Effector memory CD4-positive, alpha-beta T cell (primary cell): ENCODE results near the gene CORO2A.

Experiments
- DNase-seq, 3 donors: peaks; one replicate each; pipeline ENCODE4 v3.0.0-alpha.2; 2020
- H3K27ac ChIP-seq: 2 replicates; pipeline ENCODE4 v1.7.0; 2013; ENCODE audit warnings: mild to moderate bottlenecking, low read length, moderate library complexity; ENCODE audit not compliant: insufficient read depth, poor library complexity, severe bottlenecking
- H3K27me3 ChIP-seq: replicated peaks from 2 replicates; pipeline ENCODE4 v1.7.0; 2013; ENCODE audit warnings: mild to moderate bottlenecking, low read length; ENCODE audit not compliant: insufficient read depth, control insufficient read depth, poor library complexity, severe bottlenecking
- H3K36me3 ChIP-seq: 2 replicates; pipeline ENCODE4 v1.7.0; 2013; ENCODE audit warnings: mild to moderate bottlenecking, low read length, moderate library complexity; ENCODE audit not compliant: control insufficient read depth, insufficient read depth
- H3K4me1 ChIP-seq: 2 replicates; pipeline ENCODE4 v1.7.0; 2013; ENCODE audit warnings: low read length, mild to moderate bottlenecking; ENCODE audit not compliant: control insufficient read depth, insufficient read depth, poor library complexity, severe bottlenecking
- H3K4me3 ChIP-seq: 2 replicates; pipeline ENCODE4 v1.7.0; 2013; ENCODE audit warnings: low read length, low read depth, mild to moderate bottlenecking; ENCODE audit not compliant: insufficient read depth, poor library complexity, severe bottlenecking
- H3K9me3 ChIP-seq: 2 replicates; pipeline ENCODE4 v1.7.0; 2013; ENCODE audit warnings: mild to moderate bottlenecking, low read length, moderate library complexity; ENCODE audit not compliant: control insufficient read depth

Gene CORO2A

DNA sequence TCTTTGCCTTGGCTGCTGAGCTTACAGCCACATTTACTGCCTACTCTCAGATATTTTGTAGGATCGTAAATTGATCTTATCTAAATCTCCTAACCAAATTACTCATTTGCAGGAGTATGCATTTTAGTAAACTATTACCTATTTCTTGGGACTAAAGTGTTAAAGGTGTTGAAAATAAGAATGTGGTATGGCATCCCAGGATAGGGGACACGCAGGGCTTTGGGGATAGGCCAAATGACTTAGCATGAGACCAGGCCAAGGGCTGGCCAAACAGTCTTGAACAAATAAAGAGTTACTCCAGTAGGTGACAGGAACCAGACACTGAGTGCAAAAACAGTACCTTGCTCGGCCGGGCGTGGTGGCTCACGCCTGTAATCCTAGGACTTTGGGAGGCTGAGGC is 37.9 kb upstream of the CORO2A start:
- Histone ChIP-seq H3K27me3 (no peaks in the 10 kb centered on the region), H3K36me3 (peaks cover 34% of the 10 kb centered on the region), H3K27ac (no peak overlapping the region), H3K4me3 (no peak overlapping the region), H3K4me1 (no peaks in the 10 kb centered on the region), H3K9me3 (no peaks in the 10 kb centered on the region)
- DNase-seq: no peak

DNA sequence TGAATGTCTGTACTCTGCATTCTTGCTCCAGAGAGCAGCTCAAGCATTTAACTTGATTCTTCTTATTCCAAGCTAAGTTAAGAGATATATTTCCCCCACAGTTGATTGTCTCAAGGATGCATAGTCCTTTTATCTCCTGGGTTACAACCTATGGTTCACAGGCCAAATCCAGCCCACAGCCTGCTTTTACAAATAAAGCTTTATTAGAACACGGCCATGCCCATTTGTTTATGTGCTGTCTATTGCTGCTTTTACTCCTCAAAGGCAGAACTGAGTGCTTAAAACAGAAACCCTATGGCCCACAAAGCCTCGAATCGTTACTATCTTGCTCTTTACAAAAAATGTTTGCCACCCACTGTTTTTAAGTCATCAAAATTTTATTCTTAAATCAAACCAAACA is 37.2 kb upstream of the CORO2A start:
- Histone ChIP-seq H3K36me3 (peaks cover 34% of the 10 kb centered on the region), H3K27ac (no peak overlapping the region)

DNA sequence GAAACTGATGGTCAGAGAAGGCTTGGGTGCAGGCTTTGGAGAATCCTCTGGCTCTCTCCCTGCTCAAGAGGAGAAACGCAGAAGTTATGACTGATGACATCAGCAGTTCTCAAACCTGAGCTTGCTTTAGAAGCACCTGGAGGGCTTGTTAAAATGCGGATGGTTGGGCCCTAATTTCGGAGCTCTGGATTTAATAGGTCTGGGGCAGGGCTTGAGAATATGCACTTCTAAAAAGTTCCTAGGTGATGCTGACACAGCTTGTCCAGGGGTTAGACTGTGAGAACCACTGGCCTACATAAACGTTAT is 36.6 kb upstream of the CORO2A start:
- DNase-seq: no peak
- Histone ChIP-seq H3K27ac (no peak overlapping the region), H3K4me1 (no peaks in the 10 kb centered on the region), H3K4me3 (no peak overlapping the region), H3K27me3 (no peaks in the 10 kb centered on the region), H3K36me3 (peaks cover 34% of the 10 kb centered on the region), H3K9me3 (no peaks in the 10 kb centered on the region)

More for the DNA sequence above, 37.2 kb upstream of the CORO2A start:
- Histone ChIP-seq H3K4me1 (no peaks in the 10 kb centered on the region), H3K27me3 (no peaks in the 10 kb centered on the region), H3K9me3 (no peaks in the 10 kb centered on the region), H3K4me3 (no peak overlapping the region)
- DNase-seq: no peak

DNA sequence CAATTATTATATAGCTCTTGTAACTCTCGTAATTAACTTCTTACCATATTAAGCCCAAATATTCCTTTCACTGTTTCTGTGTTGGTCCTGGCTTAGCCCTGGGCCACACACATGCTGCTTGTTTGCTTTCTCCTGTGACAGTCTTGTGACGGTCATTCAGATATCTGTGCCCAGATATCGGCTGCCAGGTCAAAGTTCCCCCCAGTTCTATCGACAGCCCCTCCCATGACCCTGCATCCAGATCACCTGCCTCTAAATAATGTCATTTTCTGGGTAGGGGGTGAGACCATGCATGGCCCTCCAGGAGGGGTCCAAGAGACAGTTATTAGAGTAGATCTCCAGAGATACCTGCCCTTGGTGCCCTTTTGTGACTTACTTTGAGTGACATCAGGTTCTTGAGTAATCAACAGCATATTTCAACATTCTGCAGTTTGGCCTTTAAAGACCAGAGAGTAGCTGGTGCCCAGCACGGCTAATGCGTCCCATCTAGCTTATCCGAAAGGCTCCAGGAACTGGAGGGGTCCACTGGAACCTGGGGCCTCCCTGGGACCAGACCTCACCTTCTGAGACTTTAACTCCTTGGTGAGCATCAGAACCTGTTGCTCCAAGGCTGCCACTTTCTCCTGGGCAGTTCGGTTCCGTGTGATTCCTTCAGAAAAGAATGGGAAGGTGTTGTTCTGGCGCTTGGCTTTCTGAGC is 36.1 kb upstream of the CORO2A start:
- H3K4me3 ChIP-seq: no peak overlapping the region
- peaks cover 34% of the 10 kb centered on the region for H3K36me3 ChIP-seq
- H3K27me3 ChIP-seq: no peaks in the 10 kb centered on the region
- no peaks in the 10 kb centered on the region for H3K4me1 ChIP-seq
- H3K9me3 ChIP-seq: no peaks in the 10 kb centered on the region
- DNase-seq: no peak
- no peak overlapping the region for H3K27ac ChIP-seq

DNA sequence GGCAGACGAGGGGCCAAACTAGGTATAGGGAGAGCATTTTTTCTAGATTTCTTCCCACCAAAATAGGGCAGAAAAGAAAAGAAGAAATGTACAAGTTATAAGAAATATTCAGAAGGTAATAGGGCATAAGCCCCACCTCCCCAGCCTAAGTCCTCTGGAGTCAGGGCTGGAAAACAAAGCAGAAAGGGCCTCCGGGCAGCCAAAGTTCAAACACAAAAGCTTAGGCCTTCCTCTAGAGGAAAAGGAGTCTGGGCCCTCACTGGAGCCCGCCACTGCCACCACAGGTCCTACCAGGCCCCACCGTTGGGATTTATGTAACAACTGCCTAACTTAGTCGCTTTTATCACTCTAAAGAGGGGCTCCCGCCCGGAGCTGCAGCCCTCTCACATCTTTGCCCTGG is 35.4 kb upstream of the CORO2A start:
- no peak overlapping the region for H3K27ac ChIP-seq
- H3K36me3 ChIP-seq: peaks cover 30% of the 10 kb centered on the region

DNA sequence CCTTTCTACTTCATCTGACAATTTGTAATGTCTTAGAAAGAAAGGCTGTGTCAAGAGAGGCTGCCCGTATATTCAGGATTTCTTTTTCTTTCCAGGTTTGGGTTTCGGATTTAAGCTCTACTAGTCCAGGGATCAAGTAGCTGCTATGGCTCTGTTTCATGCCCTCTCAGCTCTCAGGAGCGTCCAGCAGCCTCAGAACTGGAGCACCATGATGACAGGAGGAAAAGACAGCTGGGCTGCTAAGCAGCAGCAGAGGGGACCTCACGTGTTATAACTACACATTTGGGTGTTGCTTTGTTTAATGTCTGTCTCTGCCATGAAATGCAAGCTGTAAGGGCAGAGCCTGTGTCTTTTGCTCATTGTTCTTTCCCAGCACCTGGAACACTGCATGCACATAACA is 34.5 kb upstream of the CORO2A start:
- Histone ChIP-seq H3K9me3 (no peaks in the 10 kb centered on the region), H3K27me3 (no peaks in the 10 kb centered on the region), H3K4me3 (no peak overlapping the region), H3K27ac (no peak overlapping the region), H3K4me1 (no peaks in the 10 kb centered on the region), H3K36me3 (peaks cover 22% of the 10 kb centered on the region)
- DNase-seq: no peak

More for the DNA sequence above, 35.4 kb upstream of the CORO2A start:
- H3K27me3 ChIP-seq: no peaks in the 10 kb centered on the region
- no peaks in the 10 kb centered on the region for H3K9me3 ChIP-seq
- H3K4me3 ChIP-seq: no peak overlapping the region
- H3K4me1 ChIP-seq: no peaks in the 10 kb centered on the region
- no peak for DNase-seq

DNA sequence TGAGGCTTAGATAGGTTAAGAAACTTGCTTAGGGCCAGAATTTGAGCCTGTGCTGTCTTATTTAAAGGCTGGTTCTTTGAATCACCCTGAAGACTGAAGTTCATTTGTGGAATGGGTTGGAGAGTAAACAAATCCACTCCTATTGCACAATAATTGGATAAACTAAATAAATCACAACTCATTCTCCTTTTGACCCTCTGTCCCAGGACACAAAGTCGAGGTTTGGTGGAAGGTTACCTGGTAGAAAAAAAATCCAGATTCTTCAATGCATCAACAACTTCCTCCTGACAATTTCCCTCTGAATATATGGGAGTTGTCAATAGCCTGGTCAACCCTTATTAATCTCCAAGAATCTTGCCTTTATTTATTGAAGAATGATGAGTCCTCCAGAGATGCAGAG is 34.1 kb upstream of the CORO2A start:
- no peaks in the 10 kb centered on the region for H3K9me3 ChIP-seq
- DNase-seq: no peak
- H3K4me1 ChIP-seq: no peaks in the 10 kb centered on the region
- H3K27ac ChIP-seq: no peak overlapping the region
- peaks cover 20% of the 10 kb centered on the region for H3K36me3 ChIP-seq
- no peaks in the 10 kb centered on the region for H3K27me3 ChIP-seq
- no peak overlapping the region for H3K4me3 ChIP-seq

DNA sequence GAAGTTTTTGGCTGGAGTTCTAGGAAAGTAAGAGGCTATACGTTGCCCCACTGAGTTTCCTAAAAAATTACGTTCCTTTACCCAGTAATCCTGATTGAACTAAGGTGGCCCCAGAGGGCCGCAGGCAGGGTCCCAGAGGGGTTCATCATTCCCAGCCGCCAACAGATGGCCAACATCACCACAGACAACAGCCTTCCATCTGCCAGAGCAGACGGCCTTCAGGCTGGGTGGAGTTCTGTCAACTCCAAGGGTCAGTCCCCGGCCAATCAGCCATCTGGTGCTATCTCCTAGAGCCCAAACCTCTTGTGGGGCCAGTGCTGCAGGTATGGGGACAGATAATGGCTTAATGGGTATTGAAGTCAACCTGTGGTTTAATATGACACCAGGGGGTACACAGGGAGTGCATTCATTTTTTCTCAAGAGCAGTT is 32.6 kb upstream of the CORO2A start:
- no peak overlapping the region for H3K4me3 ChIP-seq
- H3K27ac ChIP-seq: no peak overlapping the region
- no peaks in the 10 kb centered on the region for H3K4me1 ChIP-seq
- no peak for DNase-seq
- no peaks in the 10 kb centered on the region for H3K9me3 ChIP-seq
- peaks cover 34% of the 10 kb centered on the region for H3K36me3 ChIP-seq
- no peaks in the 10 kb centered on the region for H3K27me3 ChIP-seq

DNA sequence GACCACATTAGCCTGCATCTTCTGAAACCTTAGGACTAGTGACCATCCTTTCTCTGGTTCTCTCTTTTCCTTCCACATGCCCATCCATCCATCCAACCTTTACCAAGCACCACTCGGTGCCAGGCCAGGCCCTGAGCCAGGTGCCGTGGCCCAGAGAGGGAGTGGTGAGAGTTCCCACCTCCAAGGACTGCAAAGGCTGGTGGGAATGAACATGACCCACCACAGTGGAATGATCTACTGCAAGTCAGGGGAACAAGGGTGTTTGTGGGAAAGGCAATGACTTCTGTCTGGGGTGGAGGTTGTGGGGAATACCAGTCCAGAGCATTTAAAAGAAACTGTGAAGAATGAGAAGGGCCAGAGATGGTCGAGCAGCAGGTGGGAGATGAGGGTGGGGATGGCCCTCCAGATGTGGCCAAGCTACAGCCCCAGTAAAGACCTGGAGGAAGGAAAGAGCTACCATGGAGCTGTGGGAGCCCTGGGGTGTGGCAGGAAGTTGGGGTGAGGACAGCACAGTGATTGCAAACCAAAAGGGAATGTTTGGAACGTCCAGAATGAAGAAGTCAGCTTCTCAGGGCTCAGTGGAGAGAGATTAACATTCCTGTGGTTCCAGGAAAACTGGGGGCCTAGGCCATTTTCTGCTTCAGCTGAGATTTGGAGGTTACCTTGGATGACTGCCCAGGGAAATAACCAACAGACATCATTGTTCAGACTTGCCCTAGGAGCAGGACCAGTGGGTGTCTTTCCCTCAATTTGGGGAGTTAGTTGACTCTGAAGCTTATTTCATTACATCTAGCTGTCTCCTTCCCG is 30.7 kb upstream of the CORO2A start:
- H3K27me3 ChIP-seq: no peaks in the 10 kb centered on the region
- H3K4me3 ChIP-seq: no peak overlapping the region
- no peak for DNase-seq
- H3K9me3 ChIP-seq: no peaks in the 10 kb centered on the region
- no peak overlapping the region for H3K27ac ChIP-seq
- peaks cover 29% of the 10 kb centered on the region for H3K36me3 ChIP-seq
- H3K4me1 ChIP-seq: no peaks in the 10 kb centered on the region

DNA sequence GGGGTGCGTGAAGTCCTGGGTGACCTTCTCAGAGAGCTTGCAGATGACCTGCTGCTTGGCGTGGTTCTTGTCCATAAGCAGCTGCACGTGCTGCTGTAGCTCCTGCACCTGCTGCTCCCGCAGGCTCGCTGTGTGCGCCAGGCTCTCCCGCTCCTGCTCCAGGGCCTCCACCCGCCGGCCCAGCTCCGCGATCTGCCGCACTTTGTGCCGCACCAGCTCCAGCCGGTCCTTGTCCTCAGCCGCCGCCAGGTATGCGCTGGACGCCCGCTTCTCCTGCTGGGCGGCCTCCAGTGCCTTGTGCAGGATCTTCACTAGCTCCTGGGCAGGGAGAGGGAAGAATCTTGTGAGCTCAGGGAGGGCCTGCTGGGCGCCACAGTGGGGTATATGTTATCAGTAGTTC is 28.5 kb upstream of the CORO2A start:
- no peaks in the 10 kb centered on the region for H3K9me3 ChIP-seq
- H3K4me3 ChIP-seq: no peak overlapping the region
- H3K4me1 ChIP-seq: no peaks in the 10 kb centered on the region
- DNase-seq: no peak
- H3K27ac ChIP-seq: no peak overlapping the region
- H3K36me3 ChIP-seq: peaks cover 24% of the 10 kb centered on the region
- no peaks in the 10 kb centered on the region for H3K27me3 ChIP-seq
